Measurements from ENCODE around the gene SLC6A8.

Gene SLC6A8

DNA sequence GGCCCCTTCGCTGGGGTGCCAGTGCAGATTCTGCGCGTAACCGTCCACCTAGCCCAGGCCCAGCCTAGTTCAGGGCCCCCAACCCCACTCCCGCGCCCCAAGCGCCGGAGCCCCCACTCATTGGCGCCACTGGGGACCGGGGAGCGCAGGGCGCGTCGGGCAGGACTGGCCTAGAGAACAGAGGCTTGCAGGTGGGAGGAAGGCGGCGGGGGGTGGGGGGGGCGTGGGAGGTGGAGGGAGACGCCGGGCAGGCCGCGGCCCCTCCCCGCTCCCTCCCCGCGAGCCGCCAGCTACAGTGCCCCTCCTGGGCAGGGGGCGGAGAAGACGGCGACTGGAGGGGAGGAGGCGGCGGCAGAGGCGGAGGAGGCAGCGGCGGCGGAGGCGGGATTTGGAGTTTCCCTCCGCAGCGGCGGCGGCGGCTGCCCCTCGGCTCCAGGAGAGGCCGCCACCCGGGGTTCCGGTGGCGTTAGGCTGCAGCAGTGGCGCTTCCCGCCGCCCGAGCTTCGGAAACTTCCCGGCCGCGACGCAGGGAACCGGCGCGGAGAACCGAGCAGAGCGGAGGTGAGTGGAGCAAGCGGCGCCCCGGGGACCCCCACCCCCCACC lies 45.6 kb upstream of the SLC6A8 start:
- no peaks in the 10 kb centered on the region for H3K9me3 ChIP-seq (ENCODE audit: control insufficient read depth, insufficient read depth, low read depth, low read length)
- TF ChIP-seq, protein P1, sequence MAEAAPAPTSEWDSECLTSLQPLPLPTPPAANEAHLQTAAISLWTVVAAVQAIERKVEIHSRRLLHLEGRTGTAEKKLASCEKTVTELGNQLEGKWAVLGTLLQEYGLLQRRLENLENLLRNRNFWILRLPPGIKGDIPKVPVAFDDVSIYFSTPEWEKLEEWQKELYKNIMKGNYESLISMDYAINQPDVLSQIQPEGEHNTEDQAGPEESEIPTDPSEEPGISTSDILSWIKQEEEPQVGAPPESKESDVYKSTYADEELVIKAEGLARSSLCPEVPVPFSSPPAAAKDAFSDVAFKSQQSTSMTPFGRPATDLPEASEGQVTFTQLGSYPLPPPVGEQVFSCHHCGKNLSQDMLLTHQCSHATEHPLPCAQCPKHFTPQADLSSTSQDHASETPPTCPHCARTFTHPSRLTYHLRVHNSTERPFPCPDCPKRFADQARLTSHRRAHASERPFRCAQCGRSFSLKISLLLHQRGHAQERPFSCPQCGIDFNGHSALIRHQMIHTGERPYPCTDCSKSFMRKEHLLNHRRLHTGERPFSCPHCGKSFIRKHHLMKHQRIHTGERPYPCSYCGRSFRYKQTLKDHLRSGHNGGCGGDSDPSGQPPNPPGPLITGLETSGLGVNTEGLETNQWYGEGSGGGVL (tag by site-specific recombination; IDR thresholded peaks at IDR 0.05) = peak; percentile 90
- peak; percentile 82 for TF ChIP-seq ZFHX2 (tag by site-specific recombination; conservative IDR thresholded peaks at IDR 0.05)
- TF ChIP-seq SP2 (tag by site-specific recombination; IDR thresholded peaks at IDR 0.05) = peak; percentile 81
- no peak for TF ChIP-seq ZNF16 (tag by site-specific recombination; IDR thresholded peaks at IDR 0.05; ENCODE audit: low read depth)
- TF ChIP-seq GLIS2 (tag by site-specific recombination; IDR thresholded peaks at IDR 0.05) = peak; percentile 29
- peak; percentile 52 for TF ChIP-seq SP3 (tag by site-specific recombination; IDR thresholded peaks at IDR 0.05)
- peak; percentile 55 for TF ChIP-seq EGR2 (tag by site-specific recombination; IDR thresholded peaks at IDR 0.05; ENCODE audit: low read depth)
- no peak for TF ChIP-seq ZNF791 (tag by site-specific recombination; IDR thresholded peaks at IDR 0.05)
- TF ChIP-seq HOXC10 (CRISPR knock-in tag; IDR thresholded peaks at IDR 0.05) = 0 out of 2 replicates have a peak, but pooled peaks have one; percentile 42
- TF ChIP-seq GLIS1 (tag by site-specific recombination; IDR thresholded peaks at IDR 0.05) = peak; percentile 74
- no peak for TF ChIP-seq ZNF175 (tag by site-specific recombination; IDR thresholded peaks at IDR 0.05)
- H3K27ac ChIP-seq (ENCODE audit: extremely low read depth, low read depth, low read length) = no peak overlapping the region
- H3K4me1 ChIP-seq (ENCODE audit: control insufficient read depth, insufficient read depth, low read length) = peaks cover 3% of the 10 kb centered on the region; the same call in 1 of the 2 replicates
- POLR2A ChIA-PET = interaction anchor here (0.5 kb wide), 1 partner anchor 205 kb away, joined by 3 read pairs; no protein-coding TSS in a partner anchor
- peak overlapping the region; percentile 7; the same call in 1 of the 2 replicates for H3K4me3 ChIP-seq (ENCODE audit: low read depth, low read length)
- CTCF ChIA-PET = interaction anchor here (1.5 to 3.2 kb wide), 3 partner anchors 11 to 26 kb away, joined by 3 to 16 read pairs (median 11); no protein-coding TSS in a partner anchor
- no peaks in the 10 kb centered on the region for H3K36me3 ChIP-seq (ENCODE audit: control insufficient read depth in 2 of 2, insufficient read depth in 1 of 2, low read length in 2 of 2)

DNA sequence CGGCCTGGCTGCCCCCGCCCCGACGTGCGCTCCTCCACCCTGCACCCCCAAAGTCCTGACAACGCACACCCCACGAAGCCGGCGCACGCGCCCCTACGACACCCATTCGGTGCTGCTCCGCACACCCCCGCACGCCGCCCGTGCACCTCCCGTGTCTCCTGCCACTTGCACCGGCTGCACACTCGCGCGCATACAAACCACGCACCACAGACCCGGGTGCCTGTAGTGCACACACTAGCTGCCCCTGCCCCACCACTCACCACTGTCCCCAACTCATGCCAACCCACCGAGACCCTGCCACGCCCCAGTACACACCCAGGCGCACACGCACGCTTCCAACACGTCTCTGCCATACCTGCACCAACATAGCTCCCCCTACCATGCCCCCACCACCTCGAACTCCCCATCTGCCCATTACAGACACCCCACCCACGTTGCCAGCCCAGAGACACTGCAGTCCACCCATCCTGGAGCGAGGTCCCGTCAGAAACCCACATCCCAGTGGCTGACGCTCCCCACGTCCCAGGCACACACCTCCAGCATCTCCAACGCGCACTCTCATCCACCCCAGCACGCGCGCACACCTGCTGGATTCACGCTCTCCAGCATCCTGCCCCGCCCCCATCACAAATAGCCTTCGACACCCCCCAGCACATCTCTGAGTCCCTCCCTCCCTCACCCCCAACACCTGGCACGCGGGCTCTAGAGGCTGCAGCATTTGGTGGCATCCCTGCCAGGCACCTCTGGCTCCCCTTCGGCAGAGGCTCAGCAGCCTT lies 44.9 kb upstream of the SLC6A8 start:
- no peaks in the 10 kb centered on the region for H3K9me3 ChIP-seq (ENCODE audit: control insufficient read depth, insufficient read depth, low read depth, low read length)
- no peaks in the 10 kb centered on the region for H3K36me3 ChIP-seq (ENCODE audit: control insufficient read depth in 2 of 2, insufficient read depth in 1 of 2, low read length in 2 of 2)
- ChIA-PET CTCF (interaction anchor here (0.6 to 1.5 kb wide), 10 partner anchors 9 to 161 kb away, joined by 3 to 7 read pairs (median 4); no protein-coding TSS in a partner anchor), POLR2A (no interaction called here)
- H3K27ac ChIP-seq (ENCODE audit: extremely low read depth, low read depth, low read length) = no peak overlapping the region; the same call in 1 of the 2 replicates
- no peak overlapping the region for H3K4me3 ChIP-seq (ENCODE audit: low read depth, low read length)
- peaks cover 3% of the 10 kb centered on the region; the same call in 1 of the 2 replicates for H3K4me1 ChIP-seq (ENCODE audit: control insufficient read depth, insufficient read depth, low read length)
- peak; percentile 45 for TF ChIP-seq ZIC2 (tag by site-specific recombination; IDR thresholded peaks at IDR 0.05)
- no peak for TF ChIP-seq ZNF121 (tag by site-specific recombination; IDR thresholded peaks at IDR 0.05)
- TF ChIP-seq KLF8 (tag by site-specific recombination; IDR thresholded peaks at IDR 0.05) = peak; percentile 53; the same call in 1 of the 2 replicates
- no peak for TF ChIP-seq REPIN1 (tag by site-specific recombination; IDR thresholded peaks at IDR 0.05; ENCODE audit: low read depth)
- no peak for TF ChIP-seq MZF1 (tag by site-specific recombination; IDR thresholded peaks at IDR 0.05; ENCODE audit: borderline replicate concordance)
- no peak for TF ChIP-seq KLF16 (tag by site-specific recombination; IDR thresholded peaks at IDR 0.05)
- TF ChIP-seq, protein P2, sequence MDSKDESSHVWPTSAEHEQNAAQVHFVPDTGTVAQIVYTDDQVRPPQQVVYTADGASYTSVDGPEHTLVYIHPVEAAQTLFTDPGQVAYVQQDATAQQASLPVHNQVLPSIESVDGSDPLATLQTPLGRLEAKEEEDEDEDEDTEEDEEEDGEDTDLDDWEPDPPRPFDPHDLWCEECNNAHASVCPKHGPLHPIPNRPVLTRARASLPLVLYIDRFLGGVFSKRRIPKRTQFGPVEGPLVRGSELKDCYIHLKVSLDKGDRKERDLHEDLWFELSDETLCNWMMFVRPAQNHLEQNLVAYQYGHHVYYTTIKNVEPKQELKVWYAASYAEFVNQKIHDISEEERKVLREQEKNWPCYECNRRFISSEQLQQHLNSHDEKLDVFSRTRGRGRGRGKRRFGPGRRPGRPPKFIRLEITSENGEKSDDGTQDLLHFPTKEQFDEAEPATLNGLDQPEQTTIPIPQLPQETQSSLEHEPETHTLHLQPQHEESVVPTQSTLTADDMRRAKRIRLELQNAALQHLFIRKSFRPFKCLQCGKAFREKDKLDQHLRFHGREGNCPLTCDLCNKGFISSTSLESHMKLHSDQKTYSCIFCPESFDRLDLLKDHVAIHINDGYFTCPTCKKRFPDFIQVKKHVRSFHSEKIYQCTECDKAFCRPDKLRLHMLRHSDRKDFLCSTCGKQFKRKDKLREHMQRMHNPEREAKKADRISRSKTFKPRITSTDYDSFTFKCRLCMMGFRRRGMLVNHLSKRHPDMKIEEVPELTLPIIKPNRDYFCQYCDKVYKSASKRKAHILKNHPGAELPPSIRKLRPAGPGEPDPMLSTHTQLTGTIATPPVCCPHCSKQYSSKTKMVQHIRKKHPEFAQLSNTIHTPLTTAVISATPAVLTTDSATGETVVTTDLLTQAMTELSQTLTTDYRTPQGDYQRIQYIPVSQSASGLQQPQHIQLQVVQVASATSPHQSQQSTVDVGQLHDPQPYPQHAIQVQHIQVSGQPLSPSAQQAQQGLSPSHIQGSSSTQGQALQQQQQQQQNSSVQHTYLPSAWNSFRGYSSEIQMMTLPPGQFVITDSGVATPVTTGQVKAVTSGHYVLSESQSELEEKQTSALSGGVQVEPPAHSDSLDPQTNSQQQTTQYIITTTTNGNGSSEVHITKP (tag by site-specific recombination; IDR thresholded peaks at IDR 0.05) = no peak
- no peak for TF ChIP-seq ZXDB (tag by site-specific recombination; IDR thresholded peaks at IDR 0.05)
- TF ChIP-seq BCL11A (tag by site-specific recombination; IDR thresholded peaks at IDR 0.05; ENCODE audit: low read depth) = no peak
- TF ChIP-seq, protein P3, sequence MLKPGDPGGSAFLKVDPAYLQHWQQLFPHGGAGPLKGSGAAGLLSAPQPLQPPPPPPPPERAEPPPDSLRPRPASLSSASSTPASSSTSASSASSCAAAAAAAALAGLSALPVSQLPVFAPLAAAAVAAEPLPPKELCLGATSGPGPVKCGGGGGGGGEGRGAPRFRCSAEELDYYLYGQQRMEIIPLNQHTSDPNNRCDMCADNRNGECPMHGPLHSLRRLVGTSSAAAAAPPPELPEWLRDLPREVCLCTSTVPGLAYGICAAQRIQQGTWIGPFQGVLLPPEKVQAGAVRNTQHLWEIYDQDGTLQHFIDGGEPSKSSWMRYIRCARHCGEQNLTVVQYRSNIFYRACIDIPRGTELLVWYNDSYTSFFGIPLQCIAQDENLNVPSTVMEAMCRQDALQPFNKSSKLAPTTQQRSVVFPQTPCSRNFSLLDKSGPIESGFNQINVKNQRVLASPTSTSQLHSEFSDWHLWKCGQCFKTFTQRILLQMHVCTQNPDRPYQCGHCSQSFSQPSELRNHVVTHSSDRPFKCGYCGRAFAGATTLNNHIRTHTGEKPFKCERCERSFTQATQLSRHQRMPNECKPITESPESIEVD (tag by site-specific recombination; IDR thresholded peaks at IDR 0.05) = no peak
- TF ChIP-seq, protein P4, sequence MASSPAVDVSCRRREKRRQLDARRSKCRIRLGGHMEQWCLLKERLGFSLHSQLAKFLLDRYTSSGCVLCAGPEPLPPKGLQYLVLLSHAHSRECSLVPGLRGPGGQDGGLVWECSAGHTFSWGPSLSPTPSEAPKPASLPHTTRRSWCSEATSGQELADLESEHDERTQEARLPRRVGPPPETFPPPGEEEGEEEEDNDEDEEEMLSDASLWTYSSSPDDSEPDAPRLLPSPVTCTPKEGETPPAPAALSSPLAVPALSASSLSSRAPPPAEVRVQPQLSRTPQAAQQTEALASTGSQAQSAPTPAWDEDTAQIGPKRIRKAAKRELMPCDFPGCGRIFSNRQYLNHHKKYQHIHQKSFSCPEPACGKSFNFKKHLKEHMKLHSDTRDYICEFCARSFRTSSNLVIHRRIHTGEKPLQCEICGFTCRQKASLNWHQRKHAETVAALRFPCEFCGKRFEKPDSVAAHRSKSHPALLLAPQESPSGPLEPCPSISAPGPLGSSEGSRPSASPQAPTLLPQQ (tag by site-specific recombination; IDR thresholded peaks at IDR 0.05) = no peak
- no peak for TF ChIP-seq RBAK (tag by site-specific recombination; IDR thresholded peaks at IDR 0.05)
- TF ChIP-seq ZNF837 (tag by site-specific recombination; IDR thresholded peaks at IDR 0.05) = 0 out of 2 replicates have a peak, but pooled peaks have one; percentile 39
- TF ChIP-seq ZNF140 (tag by site-specific recombination; IDR thresholded peaks at IDR 0.05) = no peak
